MM.1S (cell line): ENCODE measurements around the gene ELF4.

Source experiments
- EZH2phosphoT487 ChIP-seq: fragments of 300-600 bp; sonication (generic); IDR thresholded peaks from 2 replicates; pipeline ENCODE4 v1.6.1; 2018; ENCODE audit warnings: antibody characterized with exemption, low read length
- TF ChIP-seq, protein P1 (sequence below): fragments of 300-600 bp; sonication (generic); IDR thresholded peaks from 2 replicates; pipeline ENCODE4 v1.5.1; 2016; ENCODE audit warnings: antibody characterized with exemption, low read length, mixed read lengths

DNA sequence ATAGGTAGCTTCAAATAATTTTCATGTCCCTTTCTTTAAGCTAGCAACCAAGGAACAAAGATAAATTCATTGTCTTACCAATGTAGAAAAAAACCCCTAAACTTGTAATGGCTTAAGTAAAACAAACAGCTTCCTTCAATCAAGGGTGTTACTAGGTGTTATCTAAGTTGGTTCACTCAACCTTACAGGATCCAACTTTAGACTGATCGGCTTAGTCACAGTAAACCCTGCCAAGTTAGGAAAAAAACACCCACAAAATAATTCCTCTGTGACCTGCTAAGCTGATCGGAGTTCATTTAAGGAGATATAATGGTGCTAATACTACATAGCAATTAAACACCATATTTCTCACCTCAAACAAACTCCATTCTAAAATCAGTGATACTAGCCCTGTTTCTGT, 45.3 kb upstream of the ELF4 start:
- TF ChIP-seq EZH2phosphoT487, result no peak
- TF ChIP-seq, protein P1, sequence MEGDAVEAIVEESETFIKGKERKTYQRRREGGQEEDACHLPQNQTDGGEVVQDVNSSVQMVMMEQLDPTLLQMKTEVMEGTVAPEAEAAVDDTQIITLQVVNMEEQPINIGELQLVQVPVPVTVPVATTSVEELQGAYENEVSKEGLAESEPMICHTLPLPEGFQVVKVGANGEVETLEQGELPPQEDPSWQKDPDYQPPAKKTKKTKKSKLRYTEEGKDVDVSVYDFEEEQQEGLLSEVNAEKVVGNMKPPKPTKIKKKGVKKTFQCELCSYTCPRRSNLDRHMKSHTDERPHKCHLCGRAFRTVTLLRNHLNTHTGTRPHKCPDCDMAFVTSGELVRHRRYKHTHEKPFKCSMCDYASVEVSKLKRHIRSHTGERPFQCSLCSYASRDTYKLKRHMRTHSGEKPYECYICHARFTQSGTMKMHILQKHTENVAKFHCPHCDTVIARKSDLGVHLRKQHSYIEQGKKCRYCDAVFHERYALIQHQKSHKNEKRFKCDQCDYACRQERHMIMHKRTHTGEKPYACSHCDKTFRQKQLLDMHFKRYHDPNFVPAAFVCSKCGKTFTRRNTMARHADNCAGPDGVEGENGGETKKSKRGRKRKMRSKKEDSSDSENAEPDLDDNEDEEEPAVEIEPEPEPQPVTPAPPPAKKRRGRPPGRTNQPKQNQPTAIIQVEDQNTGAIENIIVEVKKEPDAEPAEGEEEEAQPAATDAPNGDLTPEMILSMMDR, result no peak
